ENCODE measurements around the gene ZNF609.

ZNF609 gene

GRCh38 chr15:64614519-64614918, 154.1 kb downstream of the ZNF609 start:
- TF ChIP-seq GATA2 (IDR thresholded peaks at IDR 0.05; ENCODE audit: low read depth, low read length) (no peak), GATA3 (IDR thresholded peaks at IDR 0.05; ENCODE audit: low read depth, low read length) (no peak)

- TF ChIP-seq GATA2 (IDR thresholded peaks at IDR 0.05; ENCODE audit: low read depth, low read length): no peak
- TF ChIP-seq GATA3 (IDR thresholded peaks at IDR 0.05; ENCODE audit: low read depth, low read length): no peak
Measured at GRCh38 chr15:64617727-64618126, 157.3 kb downstream of the ZNF609 start.

GRCh38 chr15:64618138-64618537, 157.8 kb downstream of the ZNF609 start:
- TF ChIP-seq GATA3 (IDR thresholded peaks at IDR 0.05; ENCODE audit: low read depth, low read length) (no peak), GATA2 (IDR thresholded peaks at IDR 0.05; ENCODE audit: low read depth, low read length) (no peak)

DNA sequence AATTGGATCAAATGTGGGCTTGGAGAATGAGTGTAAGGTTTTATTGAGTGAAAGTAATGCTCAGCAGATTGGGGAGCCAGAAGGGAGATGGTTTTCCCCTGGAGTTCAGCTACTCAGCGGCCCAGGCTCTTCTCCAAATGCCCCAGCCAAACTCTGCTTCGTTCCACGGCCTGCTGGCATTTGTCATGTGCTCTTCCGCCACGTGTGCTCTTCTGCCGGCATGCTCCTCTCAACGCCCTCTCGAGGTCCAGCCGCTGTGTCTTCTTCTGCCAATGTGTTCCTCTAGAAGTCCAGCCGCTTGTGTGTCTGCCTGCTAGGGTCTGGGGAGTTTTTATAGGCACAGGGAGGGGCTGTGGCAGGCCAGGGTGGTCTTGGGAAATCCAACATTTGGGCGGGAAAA, 158.2 kb downstream of the ZNF609 start:
- TF ChIP-seq GATA3 (IDR thresholded peaks at IDR 0.05; ENCODE audit: low read depth, low read length) (no peak), GATA2 (IDR thresholded peaks at IDR 0.05; ENCODE audit: low read depth, low read length) (no peak)

- no peak for TF ChIP-seq GATA3 (IDR thresholded peaks at IDR 0.05; ENCODE audit: low read depth, low read length)
- no peak for TF ChIP-seq GATA2 (IDR thresholded peaks at IDR 0.05; ENCODE audit: low read depth, low read length)
Measured at GRCh38 chr15:64619880-64620839, 159.8 kb downstream of the ZNF609 start.

DNA sequence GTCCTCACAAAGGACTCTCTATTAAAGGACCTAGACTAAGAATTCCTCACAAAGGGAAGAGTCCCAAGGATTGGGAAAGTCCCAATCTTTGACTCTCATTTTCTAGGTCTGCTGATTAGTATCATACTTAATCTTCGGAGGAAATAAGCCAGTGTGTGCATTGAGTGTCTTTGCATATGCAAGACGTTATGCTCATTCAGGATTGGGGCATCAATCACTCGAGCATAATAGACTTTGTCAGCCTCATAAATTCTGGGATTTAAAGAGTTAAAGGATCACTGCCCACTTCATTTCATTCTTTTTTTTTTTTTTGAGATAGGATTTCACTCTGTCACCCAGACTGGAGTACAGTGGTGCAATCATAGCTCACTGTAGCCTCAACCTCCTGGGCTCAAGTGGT, 160.7 kb downstream of the ZNF609 start:
- TF ChIP-seq GATA3 (IDR thresholded peaks at IDR 0.05; ENCODE audit: low read depth, low read length): no peak
- no peak for TF ChIP-seq GATA2 (IDR thresholded peaks at IDR 0.05; ENCODE audit: low read depth, low read length)

DNA sequence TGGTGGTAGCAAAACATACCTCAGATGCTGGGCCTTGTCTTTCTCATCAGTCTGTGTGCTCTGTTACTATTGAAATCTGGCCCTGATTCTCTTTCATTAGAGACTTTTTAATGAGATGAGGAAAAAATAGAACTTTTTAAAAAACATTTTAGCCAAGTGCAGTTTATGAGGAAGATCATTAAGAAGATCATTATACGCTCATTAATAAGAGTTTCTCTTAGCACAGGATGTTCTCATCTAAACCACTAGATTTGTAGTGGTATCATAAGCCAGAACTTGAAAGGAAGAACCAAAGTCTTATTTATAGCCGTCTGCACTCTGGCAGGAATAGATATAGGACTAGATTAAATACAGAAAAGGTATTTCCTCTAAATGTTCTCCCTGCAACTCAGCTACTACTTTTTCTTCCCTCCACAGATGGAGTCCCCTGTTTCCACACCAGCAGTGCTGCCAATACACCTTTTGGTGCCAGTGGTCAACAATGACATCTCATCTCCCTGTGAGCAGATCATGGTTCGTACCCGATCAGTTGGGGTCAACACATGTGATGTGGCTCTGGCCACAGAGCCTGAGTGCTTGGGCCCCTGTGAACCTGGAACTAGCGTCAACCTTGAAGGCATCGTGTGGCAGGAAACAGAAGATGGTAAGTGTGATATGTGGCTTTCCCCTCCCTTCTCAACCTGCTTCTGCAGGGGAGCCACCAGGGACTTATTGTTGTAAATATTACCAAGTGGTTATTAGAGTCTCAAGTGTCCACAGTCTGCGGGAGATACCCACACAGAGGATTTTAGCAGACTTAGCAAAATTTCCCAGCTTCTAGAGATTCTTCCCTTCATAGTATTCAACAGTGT, 162.3 kb downstream of the ZNF609 start:
- TF ChIP-seq GATA3 (IDR thresholded peaks at IDR 0.05; ENCODE audit: low read depth, low read length) (no peak), GATA2 (IDR thresholded peaks at IDR 0.05; ENCODE audit: low read depth, low read length) (no peak)

- TF ChIP-seq GATA2 (IDR thresholded peaks at IDR 0.05; ENCODE audit: low read depth, low read length) (no peak), GATA3 (IDR thresholded peaks at IDR 0.05; ENCODE audit: low read depth, low read length) (no peak)
Measured at GRCh38 chr15:64623347-64623996, 163.1 kb downstream of the ZNF609 start.

DNA sequence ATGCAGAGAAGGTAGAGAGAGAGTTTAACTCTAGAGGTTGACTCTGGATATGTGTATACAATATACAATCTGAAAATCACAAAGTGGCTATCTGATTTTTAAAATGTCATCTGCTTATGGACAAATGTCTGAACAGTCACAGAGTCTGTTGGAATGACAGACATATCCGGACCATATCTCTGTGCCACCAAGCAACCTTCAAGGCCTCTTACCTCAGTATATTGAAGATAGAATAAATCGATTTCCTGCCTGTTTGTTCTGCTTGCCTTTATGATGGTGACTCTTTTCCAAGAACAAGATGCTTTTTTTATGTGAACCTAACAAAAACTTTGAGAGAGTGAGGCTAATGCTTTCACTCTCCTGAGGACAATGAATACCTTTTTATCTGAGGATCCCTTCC, 163.9 kb downstream of the ZNF609 start:
- TF ChIP-seq GATA3 (IDR thresholded peaks at IDR 0.05; ENCODE audit: low read depth, low read length): no peak
- TF ChIP-seq GATA2 (IDR thresholded peaks at IDR 0.05; ENCODE audit: low read depth, low read length): no peak

- TF ChIP-seq GATA3 (IDR thresholded peaks at IDR 0.05; ENCODE audit: low read depth, low read length) (no peak), GATA2 (IDR thresholded peaks at IDR 0.05; ENCODE audit: low read depth, low read length) (no peak)
Measured at GRCh38 chr15:64629063-64629462, 168.7 kb downstream of the ZNF609 start.

GRCh38 chr15:64630396-64631107, 170.2 kb downstream of the ZNF609 start:
- TF ChIP-seq GATA2 (IDR thresholded peaks at IDR 0.05; ENCODE audit: low read depth, low read length): no peak
- no peak for TF ChIP-seq GATA3 (IDR thresholded peaks at IDR 0.05; ENCODE audit: low read depth, low read length)

DNA sequence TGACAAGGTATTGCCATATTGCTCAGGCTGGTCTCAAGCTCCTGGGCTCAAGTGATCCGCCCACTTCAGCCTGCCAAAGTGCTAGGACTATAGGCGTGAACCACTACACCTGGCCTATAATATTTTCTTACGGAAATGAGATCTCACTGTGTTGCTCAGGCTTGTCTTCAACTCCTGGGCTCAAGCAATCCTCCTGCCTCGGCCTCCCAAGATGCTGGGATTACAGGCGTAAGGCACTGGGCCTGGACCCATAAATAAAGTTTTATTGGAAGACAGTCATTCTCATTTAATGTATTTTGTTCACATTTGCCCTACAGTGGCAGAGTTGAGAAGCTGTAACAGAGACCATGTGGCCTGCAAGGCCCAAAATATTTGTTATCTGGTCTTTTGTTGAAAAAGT, 173.0 kb downstream of the ZNF609 start:
- TF ChIP-seq GATA3 (IDR thresholded peaks at IDR 0.05; ENCODE audit: low read depth, low read length) (no peak), GATA2 (IDR thresholded peaks at IDR 0.05; ENCODE audit: low read depth, low read length) (no peak)

GRCh38 chr15:64634027-64634426, 173.6 kb downstream of the ZNF609 start:
- no peak for TF ChIP-seq GATA2 (IDR thresholded peaks at IDR 0.05; ENCODE audit: low read depth, low read length)
- no peak for TF ChIP-seq GATA3 (IDR thresholded peaks at IDR 0.05; ENCODE audit: low read depth, low read length)
